ENCODE results near the gene ZCCHC24.

Gene ZCCHC24

DNA sequence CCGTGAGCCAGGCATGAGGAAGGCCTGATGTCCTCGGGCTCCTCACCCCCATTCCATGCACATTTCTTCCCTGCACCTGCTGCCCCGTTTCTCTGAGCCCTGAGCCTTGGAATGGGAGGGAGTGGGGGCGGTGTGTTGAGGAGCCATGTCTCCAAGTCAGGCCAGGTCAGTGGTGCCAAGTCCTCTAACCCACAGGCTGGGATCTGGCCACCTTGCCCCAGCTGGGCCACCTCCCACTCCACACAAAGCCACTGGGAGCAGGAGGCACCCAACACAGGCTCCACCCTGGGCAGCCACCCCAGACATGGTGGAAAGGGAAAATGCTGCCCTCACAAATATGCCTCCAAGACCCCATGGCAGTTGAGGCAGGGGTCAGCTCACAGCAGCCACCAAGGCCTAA lies 27.7 kb downstream of the ZCCHC24 start:
- Histone ChIP-seq H3K9me3 (ENCODE audit: low read length) (no peaks in the 10 kb centered on the region), H3K27me3 (ENCODE audit: insufficient read depth, low read length) (no peaks in the 10 kb centered on the region), H3K9me2 (ENCODE audit: low read depth, low read length) (no peaks in the 10 kb centered on the region), H2AFZ (ENCODE audit: low read length) (no peak overlapping the region), H3K4me3 (ENCODE audit: low read depth, low read length, poor library complexity, severe bottlenecking) (no peak overlapping the region), H3K36me3 (ENCODE audit: insufficient read depth, low read length) (no peaks in the 10 kb centered on the region), H3K4me2 (ENCODE audit: low read length) (no peak overlapping the region), H3K9ac (ENCODE audit: low read length) (no peak overlapping the region), H3K27ac (ENCODE audit: low read depth, low read length, poor library complexity, severe bottlenecking) (no peak overlapping the region), H3K79me2 (ENCODE audit: insufficient read depth, low read length) (no peaks in the 10 kb centered on the region), H3K4me1 (ENCODE audit: insufficient read depth, low read length, severe bottlenecking) (no peaks in the 10 kb centered on the region), H4K20me1 (ENCODE audit: insufficient read depth, low read length) (no peaks in the 10 kb centered on the region), H3F3A (ENCODE audit: insufficient read depth, low read length) (no peaks in the 10 kb centered on the region)
- no peak for TF ChIP-seq EZH2 (IDR thresholded peaks at IDR 0.05; ENCODE audit: borderline replicate concordance, low read length)
- TF ChIP-seq, protein P1, sequence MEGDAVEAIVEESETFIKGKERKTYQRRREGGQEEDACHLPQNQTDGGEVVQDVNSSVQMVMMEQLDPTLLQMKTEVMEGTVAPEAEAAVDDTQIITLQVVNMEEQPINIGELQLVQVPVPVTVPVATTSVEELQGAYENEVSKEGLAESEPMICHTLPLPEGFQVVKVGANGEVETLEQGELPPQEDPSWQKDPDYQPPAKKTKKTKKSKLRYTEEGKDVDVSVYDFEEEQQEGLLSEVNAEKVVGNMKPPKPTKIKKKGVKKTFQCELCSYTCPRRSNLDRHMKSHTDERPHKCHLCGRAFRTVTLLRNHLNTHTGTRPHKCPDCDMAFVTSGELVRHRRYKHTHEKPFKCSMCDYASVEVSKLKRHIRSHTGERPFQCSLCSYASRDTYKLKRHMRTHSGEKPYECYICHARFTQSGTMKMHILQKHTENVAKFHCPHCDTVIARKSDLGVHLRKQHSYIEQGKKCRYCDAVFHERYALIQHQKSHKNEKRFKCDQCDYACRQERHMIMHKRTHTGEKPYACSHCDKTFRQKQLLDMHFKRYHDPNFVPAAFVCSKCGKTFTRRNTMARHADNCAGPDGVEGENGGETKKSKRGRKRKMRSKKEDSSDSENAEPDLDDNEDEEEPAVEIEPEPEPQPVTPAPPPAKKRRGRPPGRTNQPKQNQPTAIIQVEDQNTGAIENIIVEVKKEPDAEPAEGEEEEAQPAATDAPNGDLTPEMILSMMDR (IDR thresholded peaks at IDR 0.05; ENCODE audit: low read length): no peak

DNA sequence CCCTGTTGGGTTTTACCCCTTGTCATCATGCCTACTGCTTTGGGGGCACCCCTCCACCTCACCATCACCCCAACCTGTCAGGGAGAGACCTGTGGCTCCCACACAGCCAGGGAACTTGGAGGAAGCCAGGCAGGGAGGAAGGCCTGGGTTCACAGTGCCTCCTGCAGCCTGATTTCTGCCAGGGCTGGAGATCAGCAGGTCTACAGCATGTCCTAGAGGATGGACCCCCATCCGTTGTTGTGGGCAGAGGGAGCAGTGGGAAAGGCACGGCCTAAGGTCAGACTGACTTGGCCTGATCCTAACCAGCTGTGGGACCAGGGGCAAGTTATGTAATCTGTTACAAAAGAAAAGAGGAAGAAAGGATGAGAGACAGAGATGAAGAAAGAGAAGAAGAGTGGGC lies 28.2 kb downstream of the ZCCHC24 start:
- no peaks in the 10 kb centered on the region for H3K36me3 ChIP-seq (ENCODE audit: insufficient read depth, low read length)
- H3K27ac ChIP-seq (ENCODE audit: low read depth, low read length, poor library complexity, severe bottlenecking): no peak overlapping the region
- no peak overlapping the region for H3K4me3 ChIP-seq (ENCODE audit: low read depth, low read length, poor library complexity, severe bottlenecking)
- no peaks in the 10 kb centered on the region for H3F3A ChIP-seq (ENCODE audit: insufficient read depth, low read length)
- H3K9ac ChIP-seq (ENCODE audit: low read length): no peak overlapping the region
- H3K79me2 ChIP-seq (ENCODE audit: insufficient read depth, low read length): no peaks in the 10 kb centered on the region
- no peaks in the 10 kb centered on the region for H3K9me2 ChIP-seq (ENCODE audit: low read depth, low read length)
- H3K9me3 ChIP-seq (ENCODE audit: low read length): no peaks in the 10 kb centered on the region
- H3K27me3 ChIP-seq (ENCODE audit: insufficient read depth, low read length): no peaks in the 10 kb centered on the region
- no peaks in the 10 kb centered on the region for H4K20me1 ChIP-seq (ENCODE audit: insufficient read depth, low read length)
- H3K4me1 ChIP-seq (ENCODE audit: insufficient read depth, low read length, severe bottlenecking): no peaks in the 10 kb centered on the region
- H2AFZ ChIP-seq (ENCODE audit: low read length): no peak overlapping the region
- H3K4me2 ChIP-seq (ENCODE audit: low read length): no peak overlapping the region
- TF ChIP-seq, protein P1 (IDR thresholded peaks at IDR 0.05; ENCODE audit: low read length): no peak
- TF ChIP-seq EZH2 (IDR thresholded peaks at IDR 0.05; ENCODE audit: borderline replicate concordance, low read length): no peak

DNA sequence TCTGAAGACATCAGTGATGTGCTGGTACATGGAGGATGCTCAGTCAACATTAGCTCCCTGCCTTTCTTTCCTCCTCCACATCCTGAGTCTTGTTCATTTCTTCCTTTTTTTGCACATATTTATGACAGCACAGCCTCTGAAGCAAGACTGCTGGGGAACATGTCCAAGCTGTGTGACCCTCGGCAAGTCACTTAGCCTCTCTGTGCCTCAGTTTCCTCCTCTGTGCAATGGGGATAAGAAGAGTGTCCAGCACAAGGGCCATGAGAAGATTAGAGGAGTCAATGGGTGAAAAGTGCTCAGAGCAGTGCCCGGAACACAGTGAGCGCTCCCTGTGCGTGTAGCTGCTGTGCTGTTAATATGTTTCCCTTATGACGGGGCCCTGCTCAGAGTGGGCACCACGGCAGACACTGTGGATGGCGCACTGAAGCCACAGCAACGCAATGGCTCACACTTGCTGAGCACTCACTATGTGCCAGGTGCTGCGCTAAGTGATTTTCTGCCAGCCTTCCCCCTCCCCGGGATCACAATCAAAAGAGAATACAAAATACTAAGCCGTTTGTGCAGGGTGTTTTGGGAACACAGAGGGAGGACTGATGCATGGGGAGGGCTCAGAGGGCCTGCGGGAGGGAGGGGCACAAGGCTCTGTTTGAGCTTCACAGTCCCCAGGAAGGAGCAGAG lies 28.7 kb downstream of the ZCCHC24 start:
- H3K27me3 ChIP-seq (ENCODE audit: insufficient read depth, low read length): no peaks in the 10 kb centered on the region
- no peaks in the 10 kb centered on the region for H4K20me1 ChIP-seq (ENCODE audit: insufficient read depth, low read length)
- no peaks in the 10 kb centered on the region for H3K79me2 ChIP-seq (ENCODE audit: insufficient read depth, low read length)
- H3K4me3 ChIP-seq (ENCODE audit: low read depth, low read length, poor library complexity, severe bottlenecking): no peak overlapping the region
- no peaks in the 10 kb centered on the region for H3K9me2 ChIP-seq (ENCODE audit: low read depth, low read length)
- H3K27ac ChIP-seq (ENCODE audit: low read depth, low read length, poor library complexity, severe bottlenecking): no peak overlapping the region
- no peak overlapping the region for H2AFZ ChIP-seq (ENCODE audit: low read length)
- no peaks in the 10 kb centered on the region for H3K36me3 ChIP-seq (ENCODE audit: insufficient read depth, low read length)
- TF ChIP-seq EZH2 (IDR thresholded peaks at IDR 0.05; ENCODE audit: borderline replicate concordance, low read length): no peak
- TF ChIP-seq, protein P1 (IDR thresholded peaks at IDR 0.05; ENCODE audit: low read length): no peak
- H3K4me1 ChIP-seq (ENCODE audit: insufficient read depth, low read length, severe bottlenecking): no peaks in the 10 kb centered on the region
- H3K9me3 ChIP-seq (ENCODE audit: low read length): no peaks in the 10 kb centered on the region
- H3K9ac ChIP-seq (ENCODE audit: low read length): no peak overlapping the region
- H3K4me2 ChIP-seq (ENCODE audit: low read length): no peak overlapping the region
- no peaks in the 10 kb centered on the region for H3F3A ChIP-seq (ENCODE audit: insufficient read depth, low read length)
